ENCODE results near the gene NEDD4L.
"Not testable (repeated sequence)": the region's sequence is repeated elsewhere in the genome, so short reads cannot be mapped to it uniquely, and the experiment has no call there.

NEDD4L gene

DNA sequence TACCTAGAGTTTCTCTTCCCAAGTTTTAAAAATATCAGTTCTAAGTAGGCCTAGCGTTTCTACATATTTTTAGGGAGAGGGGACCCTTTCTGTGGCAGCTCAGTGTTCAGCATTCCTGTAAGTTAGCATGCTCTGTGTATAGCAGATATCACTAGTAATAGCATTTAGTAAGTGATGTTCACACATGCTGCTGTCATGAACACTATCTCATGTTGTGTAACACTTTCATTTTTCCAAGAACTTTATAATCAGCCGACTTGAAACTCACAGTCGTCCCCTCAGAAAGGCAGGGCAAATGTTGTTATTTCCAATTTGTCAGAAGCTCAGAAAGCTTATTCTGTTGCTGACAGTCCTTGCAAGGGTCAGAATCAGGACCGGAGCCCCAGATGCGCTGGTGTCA, 317.2 kb downstream of the NEDD4L start:
- H3K27ac Mint-ChIP-seq: no peak overlapping the region
- H3K4me1 Mint-ChIP-seq (ENCODE audit: low read depth): peaks cover 11% of the 10 kb centered on the region
- H3K27me3 Mint-ChIP-seq: no peaks in the 10 kb centered on the region
- peaks cover 4% of the 10 kb centered on the region for H3K36me3 Mint-ChIP-seq (ENCODE audit: low read depth)
- no peaks in the 10 kb centered on the region for H3K9me3 Mint-ChIP-seq
- no peak overlapping the region for H3K4me3 Mint-ChIP-seq

DNA sequence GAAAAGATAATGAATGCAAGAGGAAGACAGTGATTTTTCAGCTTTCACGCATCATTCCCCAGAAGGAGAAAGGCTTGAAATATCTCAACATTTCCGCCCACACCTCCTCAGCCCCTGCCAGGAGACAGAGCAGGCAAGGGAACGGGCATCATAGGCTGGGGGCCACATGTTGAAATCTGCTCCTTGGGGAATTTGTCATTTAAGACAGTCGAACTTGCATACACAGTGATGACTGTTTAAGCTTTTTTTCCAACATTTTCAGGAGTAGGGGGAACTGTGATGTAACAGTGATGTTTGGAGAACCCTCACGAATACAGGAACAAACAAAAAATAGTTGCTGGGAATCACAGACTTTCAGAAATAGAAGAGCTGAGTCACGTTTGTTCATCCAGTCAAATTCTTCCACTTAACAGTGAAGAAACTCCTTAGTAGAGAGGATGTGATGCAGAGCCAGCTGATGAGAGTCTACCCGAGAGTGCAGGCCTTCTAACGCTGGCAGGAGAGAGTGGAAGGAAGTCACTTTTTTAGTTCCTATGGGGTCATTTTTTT, 318.1 kb downstream of the NEDD4L start:
- Mint-ChIP-seq H3K36me3 (ENCODE audit: low read depth) (peaks cover 4% of the 10 kb centered on the region), H3K9me3 (no peaks in the 10 kb centered on the region), H3K27me3 (no peaks in the 10 kb centered on the region), H3K27ac (no peak overlapping the region), H3K4me1 (ENCODE audit: low read depth) (peaks cover 11% of the 10 kb centered on the region), H3K4me3 (no peak overlapping the region)

DNA sequence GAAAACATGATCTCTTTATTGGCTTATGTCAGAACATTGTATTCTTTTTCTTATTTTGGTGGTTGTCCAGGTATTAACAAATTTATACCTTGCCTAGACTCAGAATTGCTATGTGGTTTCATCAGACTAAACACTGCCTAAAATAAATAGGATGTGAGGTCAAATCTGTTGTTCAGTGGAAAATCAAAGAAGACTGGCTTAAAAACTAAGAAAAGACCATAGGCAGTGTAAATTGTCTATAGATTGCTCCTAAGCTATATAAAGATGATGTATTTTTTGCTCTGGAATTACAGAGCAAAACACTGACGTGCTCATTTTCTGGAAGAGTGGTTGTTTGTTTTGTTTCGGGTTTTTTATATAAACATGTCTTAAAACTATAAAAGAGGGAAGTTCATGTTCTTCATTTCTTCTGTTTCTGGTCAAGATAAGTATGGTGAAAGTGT, 318.8 kb downstream of the NEDD4L start:
- Mint-ChIP-seq H3K4me3 (no peak overlapping the region), H3K27me3 (no peaks in the 10 kb centered on the region), H3K27ac (no peak overlapping the region), H3K9me3 (no peaks in the 10 kb centered on the region), H3K4me1 (ENCODE audit: low read depth) (peaks cover 11% of the 10 kb centered on the region), H3K36me3 (ENCODE audit: low read depth) (peaks cover 4% of the 10 kb centered on the region)

DNA sequence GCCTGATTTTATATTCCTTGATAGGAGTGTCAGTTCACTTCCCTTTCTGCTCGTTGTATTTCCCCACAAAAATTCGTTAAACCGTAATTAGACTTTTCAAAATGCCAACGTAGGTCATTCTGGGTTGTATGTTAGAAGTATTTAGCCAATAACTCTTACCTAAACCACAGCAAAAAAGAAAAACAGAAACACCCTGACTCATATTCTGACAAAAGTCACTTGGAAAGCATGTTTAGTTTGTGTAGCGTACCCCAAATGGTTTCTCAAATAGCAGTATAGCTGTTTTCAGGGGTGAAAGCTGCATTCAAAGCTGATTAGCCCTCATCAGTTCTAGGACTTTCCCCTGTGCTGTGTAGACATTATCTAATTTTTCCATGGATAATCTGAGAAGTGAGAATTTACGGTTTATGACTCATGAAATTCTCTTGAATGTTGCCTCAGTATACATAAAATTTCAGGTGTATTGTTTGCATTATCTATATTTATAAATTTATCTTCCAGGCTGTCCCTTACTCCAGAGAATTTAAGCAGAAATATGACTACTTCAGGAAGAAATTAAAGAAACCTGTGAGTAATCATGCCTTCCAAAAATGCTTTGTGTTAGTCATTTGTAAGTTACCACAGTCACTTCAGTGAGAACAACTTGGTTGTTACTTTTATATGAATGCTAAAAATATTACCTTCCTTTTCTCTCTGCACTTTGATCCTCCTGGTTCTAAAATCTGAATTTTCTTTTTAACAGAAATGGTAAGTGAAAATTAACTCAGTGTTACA, 319.9 kb downstream of the NEDD4L start:
- Mint-ChIP-seq H3K4me1 (ENCODE audit: low read depth) (peaks cover 11% of the 10 kb centered on the region), H3K27ac (no peak overlapping the region), H3K9me3 (no peaks in the 10 kb centered on the region), H3K36me3 (ENCODE audit: low read depth) (peaks cover 4% of the 10 kb centered on the region), H3K4me3 (no peak overlapping the region), H3K27me3 (no peaks in the 10 kb centered on the region)

DNA sequence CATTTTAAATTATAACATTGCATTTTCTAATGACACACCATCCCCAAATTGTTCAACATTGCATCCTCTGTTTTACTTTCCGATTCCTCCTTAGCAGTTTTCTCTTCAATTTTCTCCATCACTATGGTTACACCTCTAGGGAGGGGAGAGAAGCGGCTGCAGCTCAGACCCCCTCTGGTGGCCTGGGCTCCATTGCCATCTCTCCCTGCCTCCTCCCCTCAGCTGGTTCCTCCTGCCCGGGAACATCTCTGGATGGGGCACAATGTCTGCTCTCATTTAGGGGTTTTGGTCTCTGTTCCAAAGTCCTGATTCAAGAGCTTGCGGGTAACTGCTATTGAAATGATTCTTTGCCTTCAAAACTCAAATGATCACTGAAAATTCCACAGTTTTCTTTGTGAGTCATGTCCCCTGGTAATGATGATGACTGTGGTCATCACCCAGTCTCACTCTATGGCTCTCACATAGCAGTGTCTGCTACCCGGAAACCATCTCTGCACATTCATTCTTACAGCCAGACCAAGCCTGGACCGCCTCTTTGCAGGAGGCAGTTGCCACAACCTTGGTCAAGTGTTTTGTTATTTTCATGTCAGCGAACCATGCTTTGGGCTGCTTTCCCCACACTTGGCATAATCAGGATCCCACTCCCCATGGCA, 321.0 kb downstream of the NEDD4L start:
- no peaks in the 10 kb centered on the region for H3K9me3 Mint-ChIP-seq
- no peaks in the 10 kb centered on the region for H3K27me3 Mint-ChIP-seq
- peaks cover 11% of the 10 kb centered on the region for H3K4me1 Mint-ChIP-seq (ENCODE audit: low read depth)
- peaks cover 4% of the 10 kb centered on the region for H3K36me3 Mint-ChIP-seq (ENCODE audit: low read depth)
- H3K4me3 Mint-ChIP-seq: no peak overlapping the region
- H3K27ac Mint-ChIP-seq: no peak overlapping the region

DNA sequence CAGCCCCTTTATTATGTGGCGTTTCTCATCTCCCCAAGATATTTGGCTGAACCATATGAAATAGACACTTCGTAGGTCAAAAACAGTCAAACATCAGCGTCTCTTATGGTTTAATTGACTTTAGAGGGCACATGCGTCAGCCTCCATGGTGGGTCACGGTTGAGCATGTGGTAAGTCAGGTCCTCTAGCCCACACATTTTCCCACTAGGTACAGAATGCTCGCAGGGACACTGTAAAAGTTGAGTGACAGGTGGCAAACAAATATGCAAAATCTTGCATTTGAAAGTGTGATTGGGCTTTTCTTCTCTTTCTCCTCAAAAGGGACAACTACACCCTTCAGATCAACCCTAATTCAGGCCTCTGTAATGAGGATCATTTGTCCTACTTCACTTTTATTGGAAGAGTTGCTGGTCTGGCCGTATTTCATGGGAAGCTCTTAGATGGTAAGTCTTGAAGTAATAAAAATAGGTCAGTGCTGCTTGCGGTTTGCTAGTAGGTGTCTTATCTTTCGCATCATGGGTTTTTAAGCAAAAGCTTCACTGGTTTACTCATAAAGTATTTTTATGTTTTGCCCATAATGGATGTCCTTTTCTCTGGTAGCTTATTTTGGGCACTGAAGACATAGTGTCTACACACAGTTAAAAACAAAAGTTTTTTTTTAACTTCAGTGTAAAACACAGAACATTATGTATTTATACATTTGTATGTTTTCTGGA, 323.6 kb downstream of the NEDD4L start:
- peaks cover 7% of the 10 kb centered on the region for H3K36me3 Mint-ChIP-seq (ENCODE audit: low read depth)
- H3K9me3 Mint-ChIP-seq: no peaks in the 10 kb centered on the region
- no peak overlapping the region for H3K4me3 Mint-ChIP-seq
- peaks cover 11% of the 10 kb centered on the region for H3K4me1 Mint-ChIP-seq (ENCODE audit: low read depth)
- H3K27ac Mint-ChIP-seq: no peak overlapping the region
- no peaks in the 10 kb centered on the region for H3K27me3 Mint-ChIP-seq

DNA sequence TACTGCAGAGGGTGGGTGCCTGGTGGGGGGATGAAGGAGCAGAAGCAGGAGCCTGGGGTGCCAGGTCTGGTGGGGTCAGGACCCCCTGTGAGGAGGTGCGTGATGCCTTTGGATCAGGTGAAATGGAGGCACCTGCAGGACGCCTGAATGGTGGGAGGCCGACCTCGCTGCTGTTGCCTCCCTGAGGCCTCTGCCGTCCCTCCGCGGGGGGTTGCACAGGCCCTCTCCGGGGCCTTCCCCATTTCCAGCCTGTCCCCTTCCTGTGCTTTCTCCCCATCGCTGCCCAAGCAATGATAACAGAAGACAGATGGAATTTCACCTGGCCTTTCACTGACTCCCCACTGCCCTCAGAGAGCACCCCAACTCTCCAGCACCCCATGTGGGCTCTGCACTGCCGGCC, 325.6 kb downstream of the NEDD4L start:
- H3K27me3 Mint-ChIP-seq: no peaks in the 10 kb centered on the region
- H3K27ac Mint-ChIP-seq: no peak overlapping the region
- no peak overlapping the region for H3K4me3 Mint-ChIP-seq
- peaks cover 16% of the 10 kb centered on the region for H3K36me3 Mint-ChIP-seq (ENCODE audit: low read depth)
- H3K4me1 Mint-ChIP-seq (ENCODE audit: low read depth): peaks cover 3% of the 10 kb centered on the region
- H3K9me3 Mint-ChIP-seq: no peaks in the 10 kb centered on the region

DNA sequence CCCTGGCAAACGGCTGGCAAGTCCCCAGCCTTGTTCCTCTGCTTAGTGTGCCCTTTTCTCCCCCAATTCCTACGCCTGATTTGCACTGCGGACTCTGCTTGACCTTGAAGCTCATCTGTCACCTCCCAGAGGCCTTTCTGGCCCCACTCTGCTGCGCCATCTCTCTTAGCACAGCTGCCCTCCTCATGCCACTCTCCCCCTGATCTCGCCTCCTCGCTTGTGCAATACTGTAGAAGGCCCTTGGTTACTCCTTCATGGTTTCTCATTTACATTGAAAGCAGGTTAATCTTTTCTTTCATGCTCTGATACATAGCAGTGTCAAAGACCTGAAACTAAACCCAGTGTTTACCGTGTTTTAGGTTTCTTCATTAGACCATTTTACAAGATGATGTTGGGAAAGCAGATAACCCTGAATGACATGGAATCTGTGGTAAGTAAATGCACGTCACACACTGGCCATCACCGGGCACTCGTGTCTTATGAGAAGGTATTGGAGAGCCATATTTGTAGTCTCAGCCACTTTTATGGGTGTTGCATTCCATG, 326.1 kb downstream of the NEDD4L start:
- Mint-ChIP-seq H3K27ac (no peak overlapping the region), H3K4me3 (no peak overlapping the region), H3K36me3 (ENCODE audit: low read depth) (peaks cover 12% of the 10 kb centered on the region)

DNA sequence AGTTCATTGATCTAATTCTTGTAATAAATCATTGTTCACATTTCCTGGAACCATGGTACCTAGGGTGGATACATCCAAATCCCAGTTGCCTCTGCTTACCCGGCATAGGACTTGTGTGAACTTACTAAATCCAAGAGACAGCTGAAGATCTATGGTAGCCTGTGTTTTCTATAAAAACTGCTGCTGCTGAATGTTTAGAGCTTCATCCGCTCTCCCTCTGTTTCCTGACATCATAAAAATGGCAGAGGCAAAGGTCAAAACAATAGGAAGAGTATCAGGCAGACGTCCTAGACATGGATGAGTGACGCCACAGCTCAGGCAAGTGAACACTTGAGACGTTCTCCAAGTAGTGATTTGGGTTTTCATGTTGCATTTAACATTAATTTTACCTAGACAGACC, 326.6 kb downstream of the NEDD4L start:
- Mint-ChIP-seq H3K4me3 (no peak overlapping the region), H3K9me3 (no peaks in the 10 kb centered on the region), H3K4me1 (ENCODE audit: low read depth) (no peaks in the 10 kb centered on the region), H3K36me3 (ENCODE audit: low read depth) (peaks cover 12% of the 10 kb centered on the region), H3K27ac (no peak overlapping the region), H3K27me3 (no peaks in the 10 kb centered on the region)

More for the DNA sequence above, 326.1 kb downstream of the NEDD4L start:
- Mint-ChIP-seq H3K9me3 (no peaks in the 10 kb centered on the region), H3K27me3 (no peaks in the 10 kb centered on the region), H3K4me1 (ENCODE audit: low read depth) (no peaks in the 10 kb centered on the region)

DNA sequence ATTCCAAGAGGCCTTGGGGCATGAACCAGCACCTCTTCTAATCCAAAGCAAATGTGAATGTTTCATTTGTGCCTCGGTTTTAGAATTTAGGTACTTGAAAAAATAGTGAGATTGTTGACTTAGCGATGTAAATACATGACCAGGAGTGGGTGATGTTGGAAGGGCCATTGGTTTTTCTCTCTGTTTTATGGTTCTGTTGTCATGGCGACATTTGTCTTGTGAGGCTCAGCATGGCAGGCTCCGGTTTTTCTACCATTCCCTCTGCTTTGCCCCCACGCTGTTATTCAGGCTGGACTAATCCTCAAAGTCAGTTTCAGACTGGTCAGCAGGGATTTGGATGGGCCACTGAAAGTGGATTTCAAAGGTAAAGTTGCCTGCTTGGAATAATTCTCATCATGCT, 329.5 kb downstream of the NEDD4L start:
- H3K27me3 Mint-ChIP-seq: no peaks in the 10 kb centered on the region
- no peak overlapping the region for H3K27ac Mint-ChIP-seq
- no peaks in the 10 kb centered on the region for H3K4me1 Mint-ChIP-seq (ENCODE audit: low read depth)
- no peak overlapping the region for H3K4me3 Mint-ChIP-seq
- H3K36me3 Mint-ChIP-seq (ENCODE audit: low read depth): peaks cover 12% of the 10 kb centered on the region
- no peaks in the 10 kb centered on the region for H3K9me3 Mint-ChIP-seq

DNA sequence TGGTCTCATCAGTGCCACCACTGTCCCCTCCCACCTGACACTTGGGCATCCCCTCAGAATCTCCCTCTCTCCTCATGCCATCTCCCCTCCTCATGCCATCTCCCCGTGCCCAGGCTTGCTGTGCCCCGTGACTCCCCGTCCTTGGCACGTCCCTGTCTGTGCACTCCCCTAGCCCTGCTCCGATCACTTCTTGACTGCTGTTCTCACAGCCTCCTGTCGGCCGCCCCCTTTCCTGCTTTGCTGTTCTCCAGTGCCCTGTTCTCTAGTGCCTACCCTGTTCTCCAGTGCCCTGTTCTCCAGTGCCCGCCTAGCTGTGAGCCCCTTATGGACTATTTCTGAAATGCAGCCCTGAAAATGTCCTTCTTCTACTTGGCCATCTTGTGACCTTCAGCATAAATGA, 331.0 kb downstream of the NEDD4L start:
- Mint-ChIP-seq H3K4me1 (ENCODE audit: low read depth) (no peaks in the 10 kb centered on the region), H3K27ac (no peak overlapping the region), H3K36me3 (ENCODE audit: low read depth) (peaks cover 12% of the 10 kb centered on the region), H3K27me3 (no peaks in the 10 kb centered on the region), H3K9me3 (no peaks in the 10 kb centered on the region), H3K4me3 (no peak overlapping the region)

DNA sequence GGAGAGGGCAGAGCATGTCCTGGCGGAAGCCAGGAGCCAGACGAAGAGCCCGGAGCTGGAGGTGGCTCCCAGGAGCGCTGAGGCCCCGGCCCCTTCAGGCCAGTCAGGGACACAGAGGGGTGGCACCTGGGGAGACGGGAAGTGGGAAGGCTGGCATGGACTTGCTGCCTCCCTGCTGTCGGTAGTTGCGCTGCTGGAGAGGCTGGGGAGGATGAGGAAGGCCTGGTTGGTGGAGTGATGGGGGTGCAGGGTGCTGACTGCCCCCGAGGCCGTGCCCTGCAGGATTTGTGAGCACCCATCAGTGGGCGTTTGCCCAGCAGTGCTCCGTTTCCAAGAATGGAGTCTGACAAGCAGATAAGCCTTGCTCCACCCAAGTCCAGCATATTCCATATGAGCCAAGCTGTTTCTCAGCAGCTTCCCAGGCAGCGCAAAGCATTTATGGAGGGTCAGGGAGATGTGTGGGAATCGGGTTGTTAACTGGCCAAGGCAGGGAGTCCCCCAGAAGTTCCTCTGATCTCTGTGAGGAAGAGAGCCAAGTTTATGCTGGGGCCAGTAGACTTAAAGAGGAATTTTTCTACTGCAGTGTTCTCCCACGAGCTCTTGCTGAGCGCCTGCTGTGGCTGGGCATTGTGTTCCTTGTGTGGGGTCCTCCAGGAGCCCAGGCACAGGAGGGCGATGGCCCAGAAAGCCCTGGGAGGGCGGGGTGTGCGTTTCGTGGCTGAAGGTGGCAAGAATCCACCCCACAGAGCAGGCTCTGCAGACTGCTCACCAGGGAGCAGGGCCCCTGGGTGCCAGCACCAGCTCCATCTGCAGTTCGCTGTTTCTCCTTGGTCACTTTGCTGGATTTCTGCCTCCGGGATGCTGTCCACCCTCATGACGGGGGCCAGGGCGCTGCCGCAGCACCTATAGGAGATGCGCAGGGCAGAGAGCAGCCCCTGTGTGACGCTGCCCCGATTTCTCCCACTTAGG, 334.7 kb downstream of the NEDD4L start:
- peaks cover 3% of the 10 kb centered on the region for H3K36me3 Mint-ChIP-seq (ENCODE audit: low read depth)
- no peaks in the 10 kb centered on the region for H3K4me1 Mint-ChIP-seq (ENCODE audit: low read depth)
- no peaks in the 10 kb centered on the region for H3K27me3 Mint-ChIP-seq
- H3K4me3 Mint-ChIP-seq: no peak overlapping the region
- H3K27ac Mint-ChIP-seq: no peak overlapping the region
- no peaks in the 10 kb centered on the region for H3K9me3 Mint-ChIP-seq

DNA sequence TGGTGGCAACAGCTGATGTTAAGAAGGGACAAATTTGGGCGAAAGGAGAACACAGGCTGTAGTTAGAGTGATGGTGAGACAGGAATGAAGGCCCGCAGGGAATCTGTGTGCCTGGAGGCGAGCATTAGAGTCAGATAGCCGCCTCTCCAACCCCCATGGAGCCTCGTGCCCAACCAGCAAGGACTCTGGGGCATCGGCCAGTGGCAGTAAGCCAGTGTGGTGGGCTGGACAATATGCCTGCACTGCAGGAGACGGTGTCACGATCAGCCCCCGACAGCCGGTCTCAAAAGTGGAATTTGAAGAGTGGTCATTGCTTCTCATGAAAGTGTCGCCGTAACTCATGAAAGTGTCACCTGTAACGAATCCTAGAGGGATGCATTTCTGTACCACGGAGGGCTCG, 335.4 kb downstream of the NEDD4L start:
- no peaks in the 10 kb centered on the region for H3K36me3 Mint-ChIP-seq (ENCODE audit: low read depth)
- H3K27ac Mint-ChIP-seq: no peak overlapping the region
- H3K4me3 Mint-ChIP-seq: no peak overlapping the region
- no peaks in the 10 kb centered on the region for H3K27me3 Mint-ChIP-seq
- no peaks in the 10 kb centered on the region for H3K4me1 Mint-ChIP-seq (ENCODE audit: low read depth)
- no peaks in the 10 kb centered on the region for H3K9me3 Mint-ChIP-seq

DNA sequence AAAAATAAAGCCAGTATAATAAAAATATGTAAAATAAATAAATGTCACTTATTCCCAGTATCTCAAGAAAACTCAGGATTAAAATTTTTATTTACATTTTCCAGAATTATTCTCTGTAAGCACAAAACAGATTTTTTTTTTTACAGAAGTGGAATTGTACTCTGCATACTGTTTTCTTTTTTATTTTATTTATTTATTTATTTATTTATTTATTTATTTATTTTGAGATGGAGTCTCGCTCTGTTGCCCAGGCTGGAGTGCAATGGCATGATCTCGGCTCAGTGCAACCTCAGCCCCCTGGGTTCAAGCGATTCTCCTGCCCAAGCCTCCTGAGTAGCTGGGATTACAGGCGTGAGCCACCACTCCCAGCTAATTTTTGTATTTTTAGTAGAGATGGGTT, 336.1 kb downstream of the NEDD4L start:
- not testable (repeated sequence) for H3K27me3 Mint-ChIP-seq; H3K36me3 Mint-ChIP-seq (ENCODE audit: low read depth); H3K9me3 Mint-ChIP-seq; H3K4me3 Mint-ChIP-seq; H3K4me1 Mint-ChIP-seq (ENCODE audit: low read depth); H3K27ac Mint-ChIP-seq

Measured in stimulated activated naive CD8-positive, alpha-beta T cell treated with anti-CD3 and anti-CD28 coated beads, Interleukin-15, Interleukin-2, amounts not matched to agents 100 ng/mL and 50 ng/mL, for 24 hours (primary cell).